HG03175 (cell line): ENCODE results near the gene TMEM74B.
"Not testable (repeated sequence)": the region's sequence is repeated elsewhere in the genome, so short reads cannot be mapped to it uniquely, and the experiment has no call there.

ENCODE experiments used
- ATAC-seq: cut with Tn5 transposase; IDR thresholded peaks from one replicate; pipeline ENCODE4 v1.9.1; 2021; ENCODE audit warnings: mild to moderate bottlenecking, moderate library complexity; ENCODE audit not compliant: unreplicated experiment

TMEM74B gene

GRCh38 chr20:1184638-1185315 is at the start of gene TMEM74B:
TSS of gene TMEM74B (minus strand) at chr20:1184981. CDS start at chr20:1183801, 1,180 bp downstream.
- ATAC-seq = no peak

GRCh38 chr20:1232286-1233111 is 47.7 kb upstream of the TMEM74B start:
- ATAC-seq = no peak

- ATAC-seq = no peak
Observed at GRCh38 chr20:1229541-1229940, 44.8 kb upstream of the TMEM74B start.

GRCh38 chr20:1225783-1226654 is 41.2 kb upstream of the TMEM74B start, which contains the start of gene RAD21L1:
TSS of gene RAD21L1 (plus strand) at chr20:1226044. CDS start at chr20:1228454, 2,410 bp downstream.
- no peak for ATAC-seq

GRCh38 chr20:1225263-1225782 is 40.5 kb upstream of the TMEM74B start:
- no peak for ATAC-seq

- no peak for ATAC-seq
Observed at GRCh38 chr20:1224205-1224890, 39.6 kb upstream of the TMEM74B start.

- not testable (repeated sequence) for ATAC-seq
Observed at GRCh38 chr20:1222750-1223149, 38.0 kb upstream of the TMEM74B start.

GRCh38 chr20:1216527-1217427 is 32.0 kb upstream of the TMEM74B start:
- ATAC-seq = not testable (repeated sequence)

GRCh38 chr20:1215386-1216170 is 30.8 kb upstream of the TMEM74B start:
- ATAC-seq = no peak

- no peak for ATAC-seq
Observed at GRCh38 chr20:1214838-1215261, 30.1 kb upstream of the TMEM74B start.

- peak; percentile 65 for ATAC-seq
Observed at GRCh38 chr20:1212607-1213396, 28.0 kb upstream of the TMEM74B start.

- no peak for ATAC-seq
Observed at GRCh38 chr20:1212023-1212422, 27.2 kb upstream of the TMEM74B start.

- ATAC-seq = no peak
Observed at GRCh38 chr20:1210501-1210900, 25.7 kb upstream of the TMEM74B start.

GRCh38 chr20:1209447-1210387 is 24.9 kb upstream of the TMEM74B start:
- ATAC-seq = no peak

- ATAC-seq = no peak
Observed at GRCh38 chr20:1207293-1207878, 22.6 kb upstream of the TMEM74B start.
